Activated CD8-positive, alpha-beta memory T cell treated with anti-CD3 and anti-CD28 coated beads, Interleukin-2, amount 10 ng/mL, durations not matched to agents 7 days and 5 days (primary cell): ENCODE data around the gene TMEM220. TPM values are rescaled to one million over a fixed set of nuclear protein-coding genes. Genes with fewer than 3 reads are reported as not detected.

Experiments used
- ATAC-seq: fragments of 150-1000 bp; cut with Tn5 transposase; one replicate; pipeline ENCODE4 v1.10.0; 2021; ENCODE audit warnings: moderate library complexity
- CTCF ChIA-PET: fragments of 350-600 bp; sonication (Branson Sonifier 250); formaldehyde crosslinking; loops from one replicate; lab custom pipeline; 2021; ENCODE audit warnings: antibody characterized with exemption; lab: Charles Lee
- DNase-seq: peaks from one replicate; pipeline ENCODE4 v3.0.0-alpha.2; 2020
- H3K27ac Mint-ChIP-seq: one replicate; pipeline ENCODE4 v1.8.0; 2021; ENCODE audit warnings: mild to moderate bottlenecking, mixed read lengths
- H3K27me3 Mint-ChIP-seq: one replicate; pipeline ENCODE4 v1.8.0; 2021; ENCODE audit warnings: mixed read lengths
- H3K36me3 Mint-ChIP-seq: one replicate; pipeline ENCODE4 v1.8.0; 2021; ENCODE audit warnings: mild to moderate bottlenecking, mixed read lengths
- H3K4me1 Mint-ChIP-seq: one replicate; pipeline ENCODE4 v1.8.0; 2021; ENCODE audit warnings: mixed read lengths
- H3K4me3 Mint-ChIP-seq: one replicate; pipeline ENCODE4 v1.8.0; 2021; ENCODE audit warnings: mild to moderate bottlenecking, moderate library complexity, mixed read lengths
- H3K9me3 Mint-ChIP-seq: one replicate; pipeline ENCODE4 v1.8.0; 2022; ENCODE audit warnings: low read depth, mixed read lengths
- total RNA-seq, 2 experiments: library from RNA; stranded (reverse); gene quantifications; one replicate each; pipeline ENCODE4 v1.2.3, GENCODE V29; 2021

Gene TMEM220
- total RNA-seq = under 1 TPM; 0.29 to 0.35 TPM

DNA sequence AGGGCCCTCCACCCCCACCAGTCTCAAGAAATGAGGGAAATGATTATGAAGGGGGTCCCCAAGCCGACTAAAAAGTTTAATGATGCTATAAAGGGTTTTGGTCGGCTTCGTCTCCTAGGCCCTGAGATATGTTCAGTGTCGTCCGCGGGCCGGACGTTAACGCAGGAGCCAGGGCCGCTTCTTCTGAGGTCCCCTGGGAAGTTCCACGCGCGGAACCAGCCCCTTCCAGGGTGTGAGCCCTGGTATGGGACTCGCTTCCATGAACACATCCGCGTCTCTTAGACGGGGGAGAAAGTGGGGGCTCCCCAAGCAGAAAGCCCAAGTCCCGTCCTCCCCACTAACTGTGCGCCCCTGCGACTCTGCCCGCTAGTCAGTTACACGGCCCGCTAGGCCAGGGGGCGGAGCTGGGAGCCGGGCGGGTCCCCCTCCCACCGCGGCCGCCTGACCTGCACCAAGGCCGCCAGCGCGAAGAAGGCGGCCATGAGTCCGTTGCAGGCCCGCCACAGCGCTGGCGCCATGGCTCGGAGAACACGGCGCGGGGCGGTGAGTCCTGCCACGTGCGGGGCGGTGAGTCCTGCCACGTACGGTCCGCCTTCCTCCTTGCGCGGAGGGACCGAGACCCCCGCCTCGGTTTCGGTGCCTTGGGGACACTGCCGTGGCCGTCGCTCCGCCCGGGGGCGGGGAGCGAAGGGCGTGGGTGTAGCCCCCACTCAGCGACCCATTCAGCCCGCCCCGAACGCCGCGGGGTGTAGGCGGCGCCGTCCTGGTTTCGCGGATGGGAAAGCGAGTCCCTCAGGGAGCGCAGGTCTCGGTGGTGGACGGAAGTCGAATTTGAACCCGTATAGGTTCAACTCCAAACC, at the start of gene TMEM220:
TSS of gene TMEM220 (minus strand) at position 690 of the 860 bp plus-strand sequence. CDS start at position 518, 172 bp downstream.
- Mint-ChIP-seq H3K4me3 (peak within 1 kb of the TSS; percentile 74), H3K27me3 (peaks cover 9% of the 10 kb centered on the region), H3K4me1 (peaks cover 7% of the 10 kb centered on the region), H3K9me3 (no peaks in the 10 kb centered on the region), H3K27ac (no peak within 1 kb of the TSS), H3K36me3 (no peaks in the 10 kb centered on the region)
- ATAC-seq (peak; percentile 73), DNase-seq (peak; percentile 40)
- CTCF ChIA-PET = interaction anchor here (0.7 kb wide), 1 partner anchor 389 kb away, joined by 3 read pairs; no protein-coding TSS in a partner anchor

DNA sequence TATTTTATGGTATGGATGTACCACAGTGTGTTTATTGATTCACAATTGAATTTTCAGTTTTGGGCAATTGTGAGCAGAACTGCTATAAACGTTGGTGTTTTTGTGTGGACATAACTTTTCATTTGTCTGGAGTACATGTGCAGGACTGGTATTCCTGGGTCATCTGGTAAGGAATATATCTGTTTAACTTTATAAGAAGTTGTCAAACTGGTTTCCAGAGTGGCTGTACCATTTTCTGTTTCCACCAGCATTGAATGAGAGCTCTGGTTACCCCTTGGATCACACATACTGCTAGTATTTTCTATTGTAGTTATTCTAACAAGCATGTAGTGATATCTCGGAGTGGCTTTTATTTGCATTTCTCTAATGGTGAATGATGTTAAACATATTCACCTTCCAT, 49.8 kb upstream of the TMEM220 start:
- ATAC-seq (no peak), DNase-seq (no peak)
- H3K9me3 Mint-ChIP-seq = no peaks in the 10 kb centered on the region
- no peaks in the 10 kb centered on the region for H3K36me3 Mint-ChIP-seq
- CTCF ChIA-PET = no interaction called here
- no peaks in the 10 kb centered on the region for H3K4me1 Mint-ChIP-seq
- H3K27me3 Mint-ChIP-seq = peaks cover 8% of the 10 kb centered on the region
- no peak overlapping the region for H3K4me3 Mint-ChIP-seq
- no peak overlapping the region for H3K27ac Mint-ChIP-seq

DNA sequence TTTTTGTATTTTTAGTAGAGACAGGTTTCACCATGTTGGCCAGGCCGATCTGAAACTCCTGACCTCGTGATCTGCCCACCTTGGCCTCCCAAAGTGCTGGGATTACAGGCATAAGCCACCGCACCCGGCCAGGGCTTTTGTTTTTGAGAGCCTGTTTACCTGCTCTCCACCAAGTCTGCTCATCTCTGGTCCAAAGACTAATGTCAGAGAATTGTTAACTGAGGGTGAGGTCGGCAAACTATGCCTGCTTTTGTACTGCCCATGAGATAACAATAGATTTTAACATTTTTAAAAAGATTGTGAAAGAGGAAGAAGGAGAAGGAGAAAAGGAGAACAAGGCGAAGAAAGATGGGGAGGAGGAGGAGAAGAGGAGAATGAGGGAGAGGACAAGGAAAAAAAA, 48.1 kb upstream of the TMEM220 start:
- no peak overlapping the region for H3K4me3 Mint-ChIP-seq
- H3K4me1 Mint-ChIP-seq = no peaks in the 10 kb centered on the region
- H3K36me3 Mint-ChIP-seq = no peaks in the 10 kb centered on the region
- H3K27me3 Mint-ChIP-seq = peaks cover 11% of the 10 kb centered on the region
- CTCF ChIA-PET = no interaction called here
- no peaks in the 10 kb centered on the region for H3K9me3 Mint-ChIP-seq
- H3K27ac Mint-ChIP-seq = no peak overlapping the region
- ATAC-seq (no peak), DNase-seq (no peak)

DNA sequence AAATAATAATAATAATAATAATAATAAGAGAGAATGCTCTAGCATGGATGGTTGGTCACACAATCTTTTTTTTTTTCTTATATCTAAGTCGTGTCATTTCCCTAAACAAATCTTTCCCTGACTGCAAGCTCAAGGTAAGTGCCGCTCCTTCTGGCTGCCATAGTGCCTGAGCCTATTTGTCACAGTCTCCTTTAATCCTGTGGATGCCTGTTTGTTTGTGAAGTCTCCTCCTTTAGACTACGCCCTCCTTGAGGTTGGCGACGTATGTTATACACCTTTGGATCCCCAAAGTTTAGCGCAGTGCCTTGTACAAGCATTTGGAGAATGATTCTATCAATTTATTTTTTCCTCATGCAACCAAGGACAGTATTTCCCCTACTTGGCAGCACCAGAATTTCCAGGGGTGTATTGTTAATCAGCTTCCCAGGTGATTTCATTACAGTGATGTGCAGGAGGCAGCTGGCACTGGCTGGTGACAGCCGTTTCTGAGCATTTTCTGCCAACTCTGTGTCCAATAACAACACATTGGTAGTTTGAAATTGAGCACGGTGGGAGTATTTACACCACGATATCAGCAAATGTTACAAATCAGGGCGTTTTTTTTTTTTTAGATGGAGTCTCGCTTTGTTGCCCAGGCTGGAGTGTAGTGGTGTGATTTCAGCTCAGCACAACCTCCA, 47.4 kb upstream of the TMEM220 start:
- no peak for DNase-seq
- Mint-ChIP-seq H3K27me3 (peaks cover 8% of the 10 kb centered on the region), H3K4me3 (no peak overlapping the region), H3K4me1 (no peaks in the 10 kb centered on the region), H3K36me3 (no peaks in the 10 kb centered on the region), H3K27ac (no peak overlapping the region), H3K9me3 (no peaks in the 10 kb centered on the region)
- ATAC-seq = no peak
- CTCF ChIA-PET = no interaction called here

DNA sequence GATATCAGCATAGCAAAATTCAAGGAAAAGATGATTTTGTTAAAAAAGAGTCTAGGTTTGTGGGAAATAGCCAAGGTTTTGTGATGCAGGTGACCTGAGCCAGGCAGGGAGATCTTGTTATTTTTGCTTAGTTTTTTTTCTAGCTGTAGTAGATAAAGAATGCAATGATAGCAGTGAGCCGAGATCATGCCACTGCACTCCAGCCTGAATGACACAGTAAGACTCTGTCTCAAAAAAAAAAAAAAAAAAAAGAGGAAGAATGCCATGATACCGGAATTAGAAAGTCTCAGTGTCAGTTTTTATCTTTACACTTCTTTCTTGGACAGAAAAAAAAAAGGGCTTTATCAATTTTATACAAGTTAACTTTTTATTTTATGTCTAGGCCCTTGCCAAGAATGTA, 46.6 kb upstream of the TMEM220 start:
- ATAC-seq (no peak), DNase-seq (no peak)
- Mint-ChIP-seq H3K9me3 (no peaks in the 10 kb centered on the region), H3K27me3 (peaks cover 6% of the 10 kb centered on the region), H3K27ac (no peak overlapping the region), H3K36me3 (no peaks in the 10 kb centered on the region), H3K4me3 (no peak overlapping the region), H3K4me1 (no peaks in the 10 kb centered on the region)
- CTCF ChIA-PET = no interaction called here

DNA sequence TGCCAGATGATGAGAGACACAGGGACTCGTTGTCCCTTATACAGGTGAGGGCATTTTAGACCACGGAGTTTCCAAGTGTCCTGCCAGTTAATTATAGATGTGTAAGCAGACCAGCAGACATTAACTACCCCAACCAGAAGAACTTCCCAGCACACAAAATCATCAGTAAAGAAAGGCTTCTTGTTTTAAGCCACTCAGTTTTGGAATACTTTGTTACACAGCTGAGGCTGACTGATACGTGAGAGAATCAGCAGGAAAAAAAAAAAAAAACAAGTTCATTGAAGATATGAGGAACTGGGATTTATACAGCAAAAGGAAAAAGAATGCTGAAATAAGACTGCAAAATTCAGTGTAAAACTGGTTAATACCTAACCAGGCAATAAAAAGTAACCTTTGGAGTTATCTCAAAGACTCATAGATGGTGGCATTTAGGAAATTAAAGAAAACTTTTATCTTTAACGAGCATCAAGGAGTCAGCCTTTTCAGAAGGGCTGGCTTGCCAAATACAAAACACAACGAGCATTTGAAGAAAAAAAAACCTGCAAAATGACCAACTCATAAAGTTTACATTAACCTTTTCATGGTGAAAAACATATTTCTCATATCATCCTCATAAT, 46.0 kb upstream of the TMEM220 start:
- CTCF ChIA-PET = no interaction called here
- DNase-seq = no peak
- no peak overlapping the region for H3K4me3 Mint-ChIP-seq
- no peak overlapping the region for H3K27ac Mint-ChIP-seq
- H3K9me3 Mint-ChIP-seq = no peaks in the 10 kb centered on the region
- H3K27me3 Mint-ChIP-seq = peaks cover 6% of the 10 kb centered on the region
- ATAC-seq = no peak
- H3K36me3 Mint-ChIP-seq = no peaks in the 10 kb centered on the region
- H3K4me1 Mint-ChIP-seq = no peaks in the 10 kb centered on the region

DNA sequence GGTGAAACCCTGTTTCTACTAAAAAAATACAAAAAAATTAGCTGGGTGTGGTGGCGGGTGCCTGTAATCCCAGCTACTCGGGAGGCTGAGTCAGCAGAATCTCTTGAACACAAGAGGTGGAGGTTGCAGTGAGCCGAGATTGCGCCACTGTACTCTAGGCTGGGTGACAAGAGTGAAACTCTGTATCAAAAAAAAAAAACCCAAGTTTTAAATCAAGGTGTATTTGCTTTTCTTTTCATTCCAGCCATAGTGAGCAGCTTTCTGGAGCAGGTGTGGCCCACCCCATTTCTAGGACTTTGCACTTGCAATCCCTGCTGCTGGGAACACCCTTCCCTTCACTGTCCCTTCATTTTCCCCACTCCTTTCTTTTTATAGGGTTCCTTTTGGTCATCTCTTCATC, 45.2 kb upstream of the TMEM220 start:
- no peak overlapping the region for H3K4me3 Mint-ChIP-seq
- peaks cover 4% of the 10 kb centered on the region for H3K27me3 Mint-ChIP-seq
- CTCF ChIA-PET = no interaction called here
- no peaks in the 10 kb centered on the region for H3K9me3 Mint-ChIP-seq
- no peak overlapping the region for H3K27ac Mint-ChIP-seq
- ATAC-seq (no peak), DNase-seq (no peak)
- no peaks in the 10 kb centered on the region for H3K36me3 Mint-ChIP-seq
- H3K4me1 Mint-ChIP-seq = no peaks in the 10 kb centered on the region

DNA sequence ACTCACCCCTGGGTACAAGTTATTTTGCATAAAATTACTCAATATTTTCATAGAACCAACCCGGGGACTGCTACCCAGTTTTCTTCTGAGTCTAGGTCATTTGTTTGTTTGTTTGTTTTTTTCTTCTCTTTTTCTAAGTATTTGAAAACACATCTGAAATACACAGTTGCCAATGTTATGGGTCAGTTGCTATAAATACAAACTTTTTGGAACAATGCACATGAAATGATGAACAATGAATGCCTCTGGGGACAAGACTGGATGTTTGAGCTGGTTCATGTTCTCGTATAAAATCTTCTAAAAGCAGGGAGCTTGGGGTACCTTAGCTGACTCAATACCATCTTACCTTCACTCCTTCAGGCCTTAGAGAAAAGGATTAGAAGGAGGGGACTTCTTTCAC, 43.6 kb upstream of the TMEM220 start:
- Mint-ChIP-seq H3K27me3 (peaks cover 4% of the 10 kb centered on the region), H3K9me3 (no peaks in the 10 kb centered on the region), H3K4me3 (no peak overlapping the region), H3K4me1 (no peaks in the 10 kb centered on the region), H3K36me3 (no peaks in the 10 kb centered on the region), H3K27ac (no peak overlapping the region)
- ATAC-seq (no peak), DNase-seq (no peak)
- CTCF ChIA-PET = interaction anchor here (0.7 to 2.1 kb wide), 4 partner anchors 11 to 71 kb away, joined by 4 to 8 read pairs (median 7); no protein-coding TSS in a partner anchor

DNA sequence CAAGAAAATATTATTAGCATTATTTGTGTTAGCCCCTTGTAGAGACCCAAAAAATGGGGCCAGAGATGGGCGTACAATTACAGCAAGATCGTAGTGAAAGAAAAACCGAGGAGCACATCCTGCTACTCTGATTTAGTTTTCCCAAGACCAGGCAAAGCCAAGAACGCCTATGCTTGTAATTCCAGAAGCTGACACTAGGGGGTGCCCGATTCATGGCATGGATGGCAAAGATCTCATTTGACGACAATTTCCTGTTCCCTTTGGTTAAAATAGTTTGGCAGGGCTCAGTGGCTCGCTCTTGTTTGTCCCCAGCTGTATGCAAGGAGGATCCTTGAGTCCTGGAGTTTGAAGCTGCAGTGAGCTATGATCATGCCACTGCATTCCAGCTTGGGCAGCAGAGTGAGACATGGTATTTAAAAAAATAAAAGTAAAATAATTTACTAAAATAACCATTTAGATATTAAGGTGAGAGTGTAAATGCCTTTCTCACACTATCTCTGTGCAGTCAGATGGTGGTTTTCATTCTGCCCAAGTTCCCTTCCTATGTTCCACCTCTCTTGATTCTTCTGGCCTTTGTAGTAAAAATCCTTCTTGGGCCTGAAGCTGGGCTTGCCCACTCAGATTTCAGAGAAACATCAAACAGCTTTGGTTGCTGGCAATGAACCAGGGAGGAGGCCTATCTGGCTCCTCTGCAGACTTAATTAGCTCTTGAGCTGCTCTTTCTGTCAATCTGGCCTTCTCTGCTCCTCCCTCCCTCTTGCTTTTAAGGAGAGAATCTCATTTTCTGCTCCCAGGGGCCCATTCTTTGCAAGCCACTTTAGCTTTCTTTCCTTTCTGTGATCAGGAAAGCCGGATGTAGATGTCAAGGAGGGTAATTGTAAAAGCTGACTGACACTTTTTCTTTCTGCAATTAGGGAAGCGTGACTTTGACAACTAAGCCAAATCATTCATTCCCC, 42.9 kb upstream of the TMEM220 start:
- no peaks in the 10 kb centered on the region for H3K4me1 Mint-ChIP-seq
- CTCF ChIA-PET = interaction anchor here (0.8 to 2.1 kb wide), 4 partner anchors 10 to 77 kb away, joined by 3 to 8 read pairs (median 7); no protein-coding TSS in a partner anchor
- peak; percentile 46 for DNase-seq

DNA sequence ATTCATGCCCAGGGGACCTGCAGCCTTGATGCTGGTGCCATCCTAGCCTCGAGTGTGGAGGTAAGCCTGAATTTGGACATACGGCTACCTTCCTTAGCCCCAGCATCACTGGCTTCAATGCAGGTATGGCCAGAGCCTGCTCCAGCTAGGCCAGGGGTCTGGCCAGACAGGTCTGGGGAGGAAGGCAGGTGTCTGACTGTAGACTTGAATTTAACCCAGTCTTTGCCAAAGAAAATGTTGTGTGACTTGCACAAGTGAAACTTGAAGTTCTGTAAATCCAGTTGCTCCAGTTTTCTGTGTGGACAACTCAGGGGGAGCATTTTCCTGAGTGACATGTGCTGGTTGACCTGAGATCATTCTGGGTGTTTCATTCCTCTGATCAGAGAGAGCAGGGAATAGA, 41.3 kb upstream of the TMEM220 start:
- CTCF ChIA-PET = interaction anchor here (1.6 to 1.9 kb wide), 2 partner anchors 19 to 34 kb away, joined by 3 to 8 read pairs; no protein-coding TSS in a partner anchor
- Mint-ChIP-seq H3K27me3 (peaks cover 4% of the 10 kb centered on the region), H3K9me3 (no peaks in the 10 kb centered on the region), H3K4me1 (no peaks in the 10 kb centered on the region), H3K36me3 (no peaks in the 10 kb centered on the region), H3K4me3 (no peak overlapping the region), H3K27ac (no peak overlapping the region)
- no peak for DNase-seq
- no peak for ATAC-seq

More for the DNA sequence above, 42.9 kb upstream of the TMEM220 start:
- no peak for ATAC-seq
- no peak overlapping the region for H3K27ac Mint-ChIP-seq
- peaks cover 4% of the 10 kb centered on the region for H3K27me3 Mint-ChIP-seq
- H3K36me3 Mint-ChIP-seq = no peaks in the 10 kb centered on the region
- H3K4me3 Mint-ChIP-seq = no peak overlapping the region
- H3K9me3 Mint-ChIP-seq = no peaks in the 10 kb centered on the region

DNA sequence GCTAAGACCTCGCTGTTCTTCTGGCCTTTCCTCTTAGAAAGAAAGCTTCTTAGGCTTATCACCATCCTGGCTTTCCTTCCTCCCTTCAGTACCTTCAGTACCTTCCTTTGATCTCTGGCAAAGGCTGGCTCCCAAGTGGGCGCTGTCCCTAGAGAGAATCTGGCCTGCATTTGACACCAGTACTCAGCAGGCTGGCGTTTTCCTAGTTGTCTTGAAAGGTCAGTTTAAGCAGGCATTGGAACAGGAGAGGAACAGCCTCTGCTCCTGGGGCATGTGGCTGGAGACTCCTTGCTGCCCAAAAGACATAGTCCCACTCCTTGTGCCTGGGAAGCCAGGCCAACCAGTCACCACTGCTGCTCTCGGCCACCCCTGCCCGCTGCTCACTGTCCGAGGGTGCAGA, 40.0 kb upstream of the TMEM220 start:
- ATAC-seq = no peak
- no peak for DNase-seq
- Mint-ChIP-seq H3K27ac (no peak overlapping the region), H3K4me3 (no peak overlapping the region), H3K4me1 (no peaks in the 10 kb centered on the region), H3K9me3 (no peaks in the 10 kb centered on the region), H3K36me3 (no peaks in the 10 kb centered on the region), H3K27me3 (peaks cover 4% of the 10 kb centered on the region)
- CTCF ChIA-PET = interaction anchor here (1.2 to 1.6 kb wide), 2 partner anchors 33 to 75 kb away, joined by 3 read pairs; no protein-coding TSS in a partner anchor

DNA sequence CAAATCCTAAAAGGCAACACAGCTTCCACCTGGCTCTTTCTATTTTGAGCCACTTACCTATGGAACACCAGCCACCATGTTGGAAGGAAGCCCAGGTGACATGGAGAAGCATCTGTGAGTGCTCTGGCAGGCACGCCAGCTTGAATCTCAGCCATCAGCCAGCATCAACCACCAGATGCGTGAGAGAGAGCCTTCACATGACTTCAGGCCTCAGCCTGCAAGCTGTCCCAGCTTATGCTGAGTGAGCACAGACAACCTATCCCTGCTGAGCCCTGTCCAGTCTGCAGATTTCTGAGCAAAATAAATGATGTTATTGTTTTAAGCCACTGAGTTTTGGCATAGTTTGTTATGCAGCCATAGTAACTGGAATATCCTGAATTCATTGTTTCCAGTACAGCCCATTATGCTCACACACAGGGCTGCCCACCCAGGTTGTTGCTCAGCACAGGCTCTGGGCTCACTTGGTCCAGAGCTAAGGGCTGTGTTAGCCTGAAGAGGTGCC, 39.0 kb upstream of the TMEM220 start:
- Mint-ChIP-seq H3K4me1 (no peaks in the 10 kb centered on the region), H3K36me3 (no peaks in the 10 kb centered on the region), H3K4me3 (no peak overlapping the region), H3K9me3 (no peaks in the 10 kb centered on the region), H3K27ac (no peak overlapping the region), H3K27me3 (peaks cover under 1% of the 10 kb centered on the region)
- ATAC-seq (no peak), DNase-seq (no peak)
- CTCF ChIA-PET = no interaction called here
